ENCODE data around the gene GPC5. TPM values are rescaled to one million over a fixed set of nuclear protein-coding genes. Genes with fewer than 3 reads are reported as not detected.
"Not testable (repeated sequence)": the region's sequence is repeated elsewhere in the genome, so short reads cannot be mapped to it uniquely, and the experiment has no call there.

Gene GPC5
- total and polyA plus RNA-seq, 2 experiments from 2014 or later: 0.32 TPM; not detected in 1

DNA sequence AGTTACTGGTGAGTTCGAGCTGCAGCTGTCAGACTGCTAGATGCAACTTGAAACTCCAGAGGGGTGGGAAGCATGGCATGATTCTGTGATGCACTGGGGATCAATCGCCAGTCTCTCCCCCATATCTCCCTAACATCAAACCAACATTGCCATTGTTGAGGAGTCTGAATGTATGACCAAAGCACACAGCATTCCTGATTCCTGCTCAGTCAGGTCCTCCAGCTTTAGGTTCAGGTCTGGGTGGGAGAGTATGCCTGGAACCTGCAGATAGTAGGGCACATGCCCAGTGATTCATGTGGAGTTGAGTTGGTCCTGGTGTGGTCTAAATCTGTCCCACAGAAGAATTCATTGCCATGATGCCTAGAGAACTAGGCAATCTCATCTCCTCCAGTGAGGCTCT lies 269.1 kb downstream of the GPC5 start:
- WGBS, 2 experiments (ENCODE audit: low coverage in 1 of 2, low lambda C conversion rate in 2 of 2, missing lambda C conversion rate in 2 of 2): 14 to 18% methylated on average over 2 of the region's 2 CpGs

GRCh38 chr13:91668866-91669495 lies 270.6 kb downstream of the GPC5 start:
- H2AFZ ChIP-seq: no peak overlapping the region
- DNase-seq: no peak
- H3K4me1 ChIP-seq (ENCODE audit: insufficient read depth): no peaks in the 10 kb centered on the region
- WGBS, 2 experiments (ENCODE audit: low coverage in 1 of 2, low lambda C conversion rate in 2 of 2, missing lambda C conversion rate in 2 of 2): 1 to 4% methylated on average over 5 of the region's 5 CpGs
- no peak overlapping the region for H3K27ac ChIP-seq
- H3F3A ChIP-seq (ENCODE audit: insufficient read depth): no peaks in the 10 kb centered on the region
- no peak for TF ChIP-seq EZH2 (IDR thresholded peaks at IDR 0.05; ENCODE audit: insufficient read depth, poor library complexity, severe bottlenecking)
- no peak for TF ChIP-seq EZH2phosphoT487 (IDR thresholded peaks at IDR 0.05; ENCODE audit: insufficient read depth, low read depth)
- in situ Hi-C loops (cut with MboI): no loop called here
- H3K4me3 ChIP-seq: no peak overlapping the region
- H3K27me3 ChIP-seq (replicated peaks; ENCODE audit: insufficient read depth): no peaks in the 10 kb centered on the region
- H3K9me2 ChIP-seq (ENCODE audit: insufficient read depth): no peaks in the 10 kb centered on the region
- no peak overlapping the region for H3K4me2 ChIP-seq (ENCODE audit: unreplicated experiment)
- H3K9ac ChIP-seq: no peak overlapping the region
- H3K9me3 ChIP-seq (ENCODE audit: low read depth): peaks cover 2% of the 10 kb centered on the region
- no peaks in the 10 kb centered on the region for H4K20me1 ChIP-seq (ENCODE audit: insufficient read depth)
- no peaks in the 10 kb centered on the region for H3K79me2 ChIP-seq (ENCODE audit: insufficient read depth)
- no peaks in the 10 kb centered on the region for H3K36me3 ChIP-seq (ENCODE audit: low read depth)

More for the DNA sequence above, 269.1 kb downstream of the GPC5 start:
- no peak for DNase-seq
- no peaks in the 10 kb centered on the region for H3K79me2 ChIP-seq (ENCODE audit: insufficient read depth)
- no peaks in the 10 kb centered on the region for H3K27me3 ChIP-seq (replicated peaks; ENCODE audit: insufficient read depth)
- H3K9me3 ChIP-seq (ENCODE audit: low read depth): peaks cover 2% of the 10 kb centered on the region
- TF ChIP-seq EZH2 (IDR thresholded peaks at IDR 0.05; ENCODE audit: insufficient read depth, poor library complexity, severe bottlenecking) (no peak), EZH2phosphoT487 (IDR thresholded peaks at IDR 0.05; ENCODE audit: insufficient read depth, low read depth) (no peak)
- no peaks in the 10 kb centered on the region for H4K20me1 ChIP-seq (ENCODE audit: insufficient read depth)
- no peak overlapping the region for H3K4me3 ChIP-seq
- no peaks in the 10 kb centered on the region for H3K4me1 ChIP-seq (ENCODE audit: insufficient read depth)
- H3K4me2 ChIP-seq (ENCODE audit: unreplicated experiment): no peak overlapping the region
- no peak overlapping the region for H3K27ac ChIP-seq
- H2AFZ ChIP-seq: no peak overlapping the region
- no peaks in the 10 kb centered on the region for H3F3A ChIP-seq (ENCODE audit: insufficient read depth)
- no peaks in the 10 kb centered on the region for H3K9me2 ChIP-seq (ENCODE audit: insufficient read depth)
- in situ Hi-C loops (cut with MboI): no loop called here
- H3K36me3 ChIP-seq (ENCODE audit: low read depth): no peaks in the 10 kb centered on the region
- H3K9ac ChIP-seq: no peak overlapping the region

- H3K9ac ChIP-seq; H3K27me3 ChIP-seq (replicated peaks; ENCODE audit: insufficient read depth); DNase-seq; H3K27ac ChIP-seq; H3K9me3 ChIP-seq (ENCODE audit: low read depth); H3K4me2 ChIP-seq (ENCODE audit: unreplicated experiment); H3K79me2 ChIP-seq (ENCODE audit: insufficient read depth); H4K20me1 ChIP-seq (ENCODE audit: insufficient read depth); H3K36me3 ChIP-seq (ENCODE audit: low read depth); H3K4me3 ChIP-seq; in situ Hi-C loops (cut with MboI); H3K9me2 ChIP-seq (ENCODE audit: insufficient read depth); H2AFZ ChIP-seq; H3F3A ChIP-seq (ENCODE audit: insufficient read depth); H3K4me1 ChIP-seq (ENCODE audit: insufficient read depth): not testable (repeated sequence)
- 89 to 90% methylated on average over 15 of the region's 15 CpGs for WGBS, 2 experiments (ENCODE audit: low coverage in 1 of 2, low lambda C conversion rate in 2 of 2, missing lambda C conversion rate in 2 of 2)
Measured at GRCh38 chr13:91674347-91674746, 275.9 kb downstream of the GPC5 start.

- no peaks in the 10 kb centered on the region for H3K79me2 ChIP-seq (ENCODE audit: insufficient read depth)
- H3K27ac ChIP-seq: no peak overlapping the region
- DNase-seq: no peak
- no peak overlapping the region for H3K9ac ChIP-seq
- no peak overlapping the region for H2AFZ ChIP-seq
- no peak overlapping the region for H3K4me3 ChIP-seq
- peaks cover 6% of the 10 kb centered on the region for H3K9me3 ChIP-seq (ENCODE audit: low read depth)
- no peak for TF ChIP-seq EZH2 (IDR thresholded peaks at IDR 0.05; ENCODE audit: insufficient read depth, poor library complexity, severe bottlenecking)
- TF ChIP-seq EZH2phosphoT487 (IDR thresholded peaks at IDR 0.05; ENCODE audit: insufficient read depth, low read depth): no peak
- no peaks in the 10 kb centered on the region for H3K27me3 ChIP-seq (replicated peaks; ENCODE audit: insufficient read depth)
- H3K4me1 ChIP-seq (ENCODE audit: insufficient read depth): no peaks in the 10 kb centered on the region
- 14 to 20% methylated on average over 3 of the region's 3 CpGs for WGBS, 2 experiments (ENCODE audit: low coverage in 1 of 2, low lambda C conversion rate in 2 of 2, missing lambda C conversion rate in 2 of 2)
- H3K36me3 ChIP-seq (ENCODE audit: low read depth): no peaks in the 10 kb centered on the region
- H3F3A ChIP-seq (ENCODE audit: insufficient read depth): no peaks in the 10 kb centered on the region
- no peaks in the 10 kb centered on the region for H3K9me2 ChIP-seq (ENCODE audit: insufficient read depth)
- in situ Hi-C loops (cut with MboI): no loop called here
- H3K4me2 ChIP-seq (ENCODE audit: unreplicated experiment): no peak overlapping the region
- no peaks in the 10 kb centered on the region for H4K20me1 ChIP-seq (ENCODE audit: insufficient read depth)
Measured at GRCh38 chr13:91684746-91685145, 286.3 kb downstream of the GPC5 start.

GRCh38 chr13:91690944-91691343 lies 292.5 kb downstream of the GPC5 start:
- H3K9ac ChIP-seq: no peak overlapping the region
- no peak overlapping the region for H2AFZ ChIP-seq
- no peaks in the 10 kb centered on the region for H3K9me2 ChIP-seq (ENCODE audit: insufficient read depth)
- in situ Hi-C loops (cut with MboI): no loop called here
- no peaks in the 10 kb centered on the region for H3F3A ChIP-seq (ENCODE audit: insufficient read depth)
- H3K27ac ChIP-seq: no peak overlapping the region
- H3K4me2 ChIP-seq (ENCODE audit: unreplicated experiment): no peak overlapping the region
- H3K27me3 ChIP-seq (replicated peaks; ENCODE audit: insufficient read depth): no peaks in the 10 kb centered on the region
- H3K9me3 ChIP-seq (ENCODE audit: low read depth): no peaks in the 10 kb centered on the region
- 27 to 32% methylated on average over 6 of the region's 6 CpGs for WGBS, 2 experiments (ENCODE audit: low coverage in 1 of 2, low lambda C conversion rate in 2 of 2, missing lambda C conversion rate in 2 of 2)
- H3K79me2 ChIP-seq (ENCODE audit: insufficient read depth): no peaks in the 10 kb centered on the region
- no peak for DNase-seq
- no peaks in the 10 kb centered on the region for H4K20me1 ChIP-seq (ENCODE audit: insufficient read depth)
- no peaks in the 10 kb centered on the region for H3K36me3 ChIP-seq (ENCODE audit: low read depth)
- H3K4me3 ChIP-seq: no peak overlapping the region
- TF ChIP-seq EZH2 (IDR thresholded peaks at IDR 0.05; ENCODE audit: insufficient read depth, poor library complexity, severe bottlenecking): no peak
- no peak for TF ChIP-seq EZH2phosphoT487 (IDR thresholded peaks at IDR 0.05; ENCODE audit: insufficient read depth, low read depth)
- no peaks in the 10 kb centered on the region for H3K4me1 ChIP-seq (ENCODE audit: insufficient read depth)

Measured in GM23248 (cell line).